ENCODE measurements around the gene ONECUT1. TPM values are rescaled to one million over a fixed set of nuclear protein-coding genes. Genes with fewer than 3 reads are reported as not detected.

The ONECUT1 gene
- total RNA-seq, 1 experiment from 2014 or later: 35.9 TPM

DNA sequence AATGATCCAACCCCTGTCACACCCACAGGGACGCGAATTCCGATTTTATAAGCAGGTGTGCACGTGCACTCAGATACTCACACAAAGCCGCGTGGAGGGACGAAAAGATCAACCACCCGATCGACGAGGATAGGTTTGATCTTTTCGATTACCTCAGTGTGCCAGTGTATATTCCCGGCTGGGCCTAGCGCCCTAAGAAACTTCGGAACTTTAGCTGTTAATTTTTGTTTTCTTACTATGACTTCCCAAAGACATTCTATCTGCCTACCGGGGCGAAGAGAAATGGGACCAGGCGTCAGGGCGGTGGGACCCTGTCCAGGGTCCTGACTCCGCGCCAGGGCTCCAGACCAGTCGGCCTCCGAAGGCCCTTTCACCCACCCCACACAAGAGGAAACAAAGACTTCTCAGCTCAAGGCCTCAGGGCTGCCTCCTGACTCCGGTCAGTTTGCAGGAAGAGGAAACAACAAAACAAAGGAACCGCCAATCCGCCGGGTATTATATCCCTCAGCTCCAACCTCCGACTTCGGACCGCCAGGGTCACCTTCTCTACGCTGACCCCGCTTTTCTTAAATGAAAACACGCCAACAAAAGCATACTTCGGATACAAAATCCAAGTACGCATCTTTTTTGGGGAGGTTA, 6.8 kb downstream of the ONECUT1 start (continued):
- TF ChIP-seq, protein P1, sequence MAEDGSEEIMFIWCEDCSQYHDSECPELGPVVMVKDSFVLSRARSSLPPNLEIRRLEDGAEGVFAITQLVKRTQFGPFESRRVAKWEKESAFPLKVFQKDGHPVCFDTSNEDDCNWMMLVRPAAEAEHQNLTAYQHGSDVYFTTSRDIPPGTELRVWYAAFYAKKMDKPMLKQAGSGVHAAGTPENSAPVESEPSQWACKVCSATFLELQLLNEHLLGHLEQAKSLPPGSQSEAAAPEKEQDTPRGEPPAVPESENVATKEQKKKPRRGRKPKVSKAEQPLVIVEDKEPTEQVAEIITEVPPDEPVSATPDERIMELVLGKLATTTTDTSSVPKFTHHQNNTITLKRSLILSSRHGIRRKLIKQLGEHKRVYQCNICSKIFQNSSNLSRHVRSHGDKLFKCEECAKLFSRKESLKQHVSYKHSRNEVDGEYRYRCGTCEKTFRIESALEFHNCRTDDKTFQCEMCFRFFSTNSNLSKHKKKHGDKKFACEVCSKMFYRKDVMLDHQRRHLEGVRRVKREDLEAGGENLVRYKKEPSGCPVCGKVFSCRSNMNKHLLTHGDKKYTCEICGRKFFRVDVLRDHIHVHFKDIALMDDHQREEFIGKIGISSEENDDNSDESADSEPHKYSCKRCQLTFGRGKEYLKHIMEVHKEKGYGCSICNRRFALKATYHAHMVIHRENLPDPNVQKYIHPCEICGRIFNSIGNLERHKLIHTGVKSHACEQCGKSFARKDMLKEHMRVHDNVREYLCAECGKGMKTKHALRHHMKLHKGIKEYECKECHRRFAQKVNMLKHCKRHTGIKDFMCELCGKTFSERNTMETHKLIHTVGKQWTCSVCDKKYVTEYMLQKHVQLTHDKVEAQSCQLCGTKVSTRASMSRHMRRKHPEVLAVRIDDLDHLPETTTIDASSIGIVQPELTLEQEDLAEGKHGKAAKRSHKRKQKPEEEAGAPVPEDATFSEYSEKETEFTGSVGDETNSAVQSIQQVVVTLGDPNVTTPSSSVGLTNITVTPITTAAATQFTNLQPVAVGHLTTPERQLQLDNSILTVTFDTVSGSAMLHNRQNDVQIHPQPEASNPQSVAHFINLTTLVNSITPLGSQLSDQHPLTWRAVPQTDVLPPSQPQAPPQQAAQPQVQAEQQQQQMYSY (CRISPR knock-in tag; IDR thresholded peaks at IDR 0.05): peak; percentile 69
- peak; percentile 82; the same call in 1 of the 2 replicates for TF ChIP-seq SMAD3 (CRISPR knock-in tag; IDR thresholded peaks at IDR 0.05; ENCODE audit: borderline replicate concordance)
- TF ChIP-seq, protein P2, sequence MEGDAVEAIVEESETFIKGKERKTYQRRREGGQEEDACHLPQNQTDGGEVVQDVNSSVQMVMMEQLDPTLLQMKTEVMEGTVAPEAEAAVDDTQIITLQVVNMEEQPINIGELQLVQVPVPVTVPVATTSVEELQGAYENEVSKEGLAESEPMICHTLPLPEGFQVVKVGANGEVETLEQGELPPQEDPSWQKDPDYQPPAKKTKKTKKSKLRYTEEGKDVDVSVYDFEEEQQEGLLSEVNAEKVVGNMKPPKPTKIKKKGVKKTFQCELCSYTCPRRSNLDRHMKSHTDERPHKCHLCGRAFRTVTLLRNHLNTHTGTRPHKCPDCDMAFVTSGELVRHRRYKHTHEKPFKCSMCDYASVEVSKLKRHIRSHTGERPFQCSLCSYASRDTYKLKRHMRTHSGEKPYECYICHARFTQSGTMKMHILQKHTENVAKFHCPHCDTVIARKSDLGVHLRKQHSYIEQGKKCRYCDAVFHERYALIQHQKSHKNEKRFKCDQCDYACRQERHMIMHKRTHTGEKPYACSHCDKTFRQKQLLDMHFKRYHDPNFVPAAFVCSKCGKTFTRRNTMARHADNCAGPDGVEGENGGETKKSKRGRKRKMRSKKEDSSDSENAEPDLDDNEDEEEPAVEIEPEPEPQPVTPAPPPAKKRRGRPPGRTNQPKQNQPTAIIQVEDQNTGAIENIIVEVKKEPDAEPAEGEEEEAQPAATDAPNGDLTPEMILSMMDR (IDR thresholded peaks at IDR 0.05): no peak
- TF ChIP-seq NR1H2 (CRISPR knock-in tag; IDR thresholded peaks at IDR 0.05): no peak
- TF ChIP-seq, protein P3, sequence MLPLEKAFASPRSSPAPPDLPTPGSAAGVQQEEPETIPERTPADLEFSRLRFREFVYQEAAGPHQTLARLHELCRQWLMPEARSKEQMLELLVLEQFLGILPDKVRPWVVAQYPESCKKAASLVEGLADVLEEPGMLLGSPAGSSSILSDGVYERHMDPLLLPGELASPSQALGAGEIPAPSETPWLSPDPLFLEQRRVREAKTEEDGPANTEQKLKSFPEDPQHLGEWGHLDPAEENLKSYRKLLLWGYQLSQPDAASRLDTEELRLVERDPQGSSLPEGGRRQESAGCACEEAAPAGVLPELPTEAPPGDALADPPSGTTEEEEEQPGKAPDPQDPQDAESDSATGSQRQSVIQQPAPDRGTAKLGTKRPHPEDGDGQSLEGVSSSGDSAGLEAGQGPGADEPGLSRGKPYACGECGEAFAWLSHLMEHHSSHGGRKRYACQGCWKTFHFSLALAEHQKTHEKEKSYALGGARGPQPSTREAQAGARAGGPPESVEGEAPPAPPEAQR (CRISPR knock-in tag; IDR thresholded peaks at IDR 0.05): no peak
- TF ChIP-seq NFE2L1 (CRISPR knock-in tag; IDR thresholded peaks at IDR 0.05): no peak
- TF ChIP-seq, protein P4, sequence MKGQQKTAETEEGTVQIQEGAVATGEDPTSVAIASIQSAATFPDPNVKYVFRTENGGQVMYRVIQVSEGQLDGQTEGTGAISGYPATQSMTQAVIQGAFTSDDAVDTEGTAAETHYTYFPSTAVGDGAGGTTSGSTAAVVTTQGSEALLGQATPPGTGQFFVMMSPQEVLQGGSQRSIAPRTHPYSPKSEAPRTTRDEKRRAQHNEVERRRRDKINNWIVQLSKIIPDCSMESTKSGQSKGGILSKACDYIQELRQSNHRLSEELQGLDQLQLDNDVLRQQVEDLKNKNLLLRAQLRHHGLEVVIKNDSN (CRISPR knock-in tag; IDR thresholded peaks at IDR 0.05): peak; percentile 60
- no peak for TF ChIP-seq IRF2 (CRISPR knock-in tag; IDR thresholded peaks at IDR 0.05; ENCODE audit: borderline replicate concordance, low read depth)
- TF ChIP-seq OVOL2 (CRISPR knock-in tag; IDR thresholded peaks at IDR 0.05; ENCODE audit: borderline replicate concordance): no peak
- TF ChIP-seq TEAD1 (CRISPR knock-in tag; IDR thresholded peaks at IDR 0.05): peak; percentile 78; the same call in 1 of the 2 replicates
- 0 out of 2 replicates have a peak, but pooled peaks have one; percentile 38 for TF ChIP-seq ESRRA (CRISPR knock-in tag; IDR thresholded peaks at IDR 0.05; ENCODE audit: borderline replicate concordance)
- TF ChIP-seq ZNF138 (CRISPR knock-in tag; conservative IDR thresholded peaks at IDR 0.05): no peak
- no peak for TF ChIP-seq NFYB (CRISPR knock-in tag; conservative IDR thresholded peaks at IDR 0.05; ENCODE audit: low read depth)
- no peak for TF ChIP-seq GABPB1 (CRISPR knock-in tag; IDR thresholded peaks at IDR 0.05)
- TF ChIP-seq, protein P5, sequence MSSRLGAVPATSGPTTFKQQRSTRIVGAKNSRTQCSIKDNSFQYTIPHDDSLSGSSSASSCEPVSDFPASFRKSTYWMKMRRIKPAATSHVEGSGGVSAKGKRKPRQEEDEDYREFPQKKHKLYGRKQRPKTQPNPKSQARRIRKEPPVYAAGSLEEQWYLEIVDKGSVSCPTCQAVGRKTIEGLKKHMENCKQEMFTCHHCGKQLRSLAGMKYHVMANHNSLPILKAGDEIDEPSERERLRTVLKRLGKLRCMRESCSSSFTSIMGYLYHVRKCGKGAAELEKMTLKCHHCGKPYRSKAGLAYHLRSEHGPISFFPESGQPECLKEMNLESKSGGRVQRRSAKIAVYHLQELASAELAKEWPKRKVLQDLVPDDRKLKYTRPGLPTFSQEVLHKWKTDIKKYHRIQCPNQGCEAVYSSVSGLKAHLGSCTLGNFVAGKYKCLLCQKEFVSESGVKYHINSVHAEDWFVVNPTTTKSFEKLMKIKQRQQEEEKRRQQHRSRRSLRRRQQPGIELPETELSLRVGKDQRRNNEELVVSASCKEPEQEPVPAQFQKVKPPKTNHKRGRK (CRISPR knock-in tag; IDR thresholded peaks at IDR 0.05; ENCODE audit: borderline replicate concordance): no peak
- TF ChIP-seq, protein P6, sequence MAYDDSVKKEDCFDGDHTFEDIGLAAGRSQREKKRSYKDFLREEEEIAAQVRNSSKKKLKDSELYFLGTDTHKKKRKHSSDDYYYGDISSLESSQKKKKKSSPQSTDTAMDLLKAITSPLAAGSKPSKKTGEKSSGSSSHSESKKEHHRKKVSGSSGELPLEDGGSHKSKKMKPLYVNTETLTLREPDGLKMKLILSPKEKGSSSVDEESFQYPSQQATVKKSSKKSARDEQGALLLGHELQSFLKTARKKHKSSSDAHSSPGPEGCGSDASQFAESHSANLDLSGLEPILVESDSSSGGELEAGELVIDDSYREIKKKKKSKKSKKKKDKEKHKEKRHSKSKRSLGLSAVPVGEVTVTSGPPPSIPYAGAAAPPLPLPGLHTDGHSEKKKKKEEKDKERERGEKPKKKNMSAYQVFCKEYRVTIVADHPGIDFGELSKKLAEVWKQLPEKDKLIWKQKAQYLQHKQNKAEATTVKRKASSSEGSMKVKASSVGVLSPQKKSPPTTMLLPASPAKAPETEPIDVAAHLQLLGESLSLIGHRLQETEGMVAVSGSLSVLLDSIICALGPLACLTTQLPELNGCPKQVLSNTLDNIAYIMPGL (CRISPR knock-in tag; IDR thresholded peaks at IDR 0.05): no peak
- no peak for TF ChIP-seq SMAD4 (CRISPR knock-in tag; IDR thresholded peaks at IDR 0.05)
- TF ChIP-seq ZNF671 (CRISPR knock-in tag; IDR thresholded peaks at IDR 0.05): no peak
- no peak for TF ChIP-seq HMGA2 (CRISPR knock-in tag; IDR thresholded peaks at IDR 0.05)
- no peak for TF ChIP-seq GRHL2 (CRISPR knock-in tag; IDR thresholded peaks at IDR 0.05; ENCODE audit: insufficient replicate concordance, severe bottlenecking)
- no peak for TF ChIP-seq ZNF263 (CRISPR knock-in tag; IDR thresholded peaks at IDR 0.05; ENCODE audit: low read depth)
- TF ChIP-seq, protein P7, sequence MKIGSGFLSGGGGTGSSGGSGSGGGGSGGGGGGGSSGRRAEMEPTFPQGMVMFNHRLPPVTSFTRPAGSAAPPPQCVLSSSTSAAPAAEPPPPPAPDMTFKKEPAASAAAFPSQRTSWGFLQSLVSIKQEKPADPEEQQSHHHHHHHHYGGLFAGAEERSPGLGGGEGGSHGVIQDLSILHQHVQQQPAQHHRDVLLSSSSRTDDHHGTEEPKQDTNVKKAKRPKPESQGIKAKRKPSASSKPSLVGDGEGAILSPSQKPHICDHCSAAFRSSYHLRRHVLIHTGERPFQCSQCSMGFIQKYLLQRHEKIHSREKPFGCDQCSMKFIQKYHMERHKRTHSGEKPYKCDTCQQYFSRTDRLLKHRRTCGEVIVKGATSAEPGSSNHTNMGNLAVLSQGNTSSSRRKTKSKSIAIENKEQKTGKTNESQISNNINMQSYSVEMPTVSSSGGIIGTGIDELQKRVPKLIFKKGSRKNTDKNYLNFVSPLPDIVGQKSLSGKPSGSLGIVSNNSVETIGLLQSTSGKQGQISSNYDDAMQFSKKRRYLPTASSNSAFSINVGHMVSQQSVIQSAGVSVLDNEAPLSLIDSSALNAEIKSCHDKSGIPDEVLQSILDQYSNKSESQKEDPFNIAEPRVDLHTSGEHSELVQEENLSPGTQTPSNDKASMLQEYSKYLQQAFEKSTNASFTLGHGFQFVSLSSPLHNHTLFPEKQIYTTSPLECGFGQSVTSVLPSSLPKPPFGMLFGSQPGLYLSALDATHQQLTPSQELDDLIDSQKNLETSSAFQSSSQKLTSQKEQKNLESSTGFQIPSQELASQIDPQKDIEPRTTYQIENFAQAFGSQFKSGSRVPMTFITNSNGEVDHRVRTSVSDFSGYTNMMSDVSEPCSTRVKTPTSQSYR (CRISPR knock-in tag; IDR thresholded peaks at IDR 0.05): 0 out of 2 replicates have a peak, but pooled peaks have one; percentile 40
